GM19240 (cell line): ENCODE results near the gene WNK2.
"Not testable (repeated sequence)": the region's sequence is repeated elsewhere in the genome, so short reads cannot be mapped to it uniquely, and the experiment has no call there.

Experiments used
- DNase-seq: peaks from one replicate; pipeline ENCODE4 v3.0.0; 2011; ENCODE audit warnings: low spot score; ENCODE audit not compliant: insufficient read length

The WNK2 gene

DNA sequence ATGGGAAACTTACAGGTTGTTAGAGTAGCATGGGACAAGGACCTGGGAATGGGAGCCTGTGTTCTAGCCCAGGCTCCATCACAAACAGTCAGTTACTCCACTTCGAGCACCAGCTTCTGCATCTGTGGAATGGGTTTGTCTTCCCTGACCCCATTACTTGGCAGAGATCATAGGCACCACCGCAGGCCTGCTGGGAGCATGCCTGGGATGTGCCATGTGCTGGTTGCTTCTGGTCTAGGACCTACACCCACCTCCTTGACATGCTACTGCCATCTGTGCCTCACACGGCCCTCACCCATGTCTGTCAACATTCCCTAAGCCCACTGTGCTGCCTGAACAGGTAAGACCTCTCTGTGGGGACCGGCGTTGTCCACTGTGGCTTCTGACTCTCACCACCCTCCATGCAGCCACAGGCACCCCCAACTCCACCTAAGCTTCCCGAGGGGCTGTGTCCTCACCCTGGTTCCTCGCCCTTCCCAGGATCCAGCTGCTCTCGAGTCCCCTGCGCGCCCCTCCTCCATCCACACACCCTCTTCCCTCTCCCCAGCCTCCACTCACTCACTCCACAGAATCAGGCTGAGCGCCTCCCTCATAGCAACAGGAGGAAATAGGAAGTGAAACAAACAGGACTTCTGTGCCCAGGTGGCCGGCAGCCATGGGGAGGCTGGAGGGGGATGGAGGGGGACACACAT is 181.6 kb downstream of the WNK2 start:
- no peak for DNase-seq

DNA sequence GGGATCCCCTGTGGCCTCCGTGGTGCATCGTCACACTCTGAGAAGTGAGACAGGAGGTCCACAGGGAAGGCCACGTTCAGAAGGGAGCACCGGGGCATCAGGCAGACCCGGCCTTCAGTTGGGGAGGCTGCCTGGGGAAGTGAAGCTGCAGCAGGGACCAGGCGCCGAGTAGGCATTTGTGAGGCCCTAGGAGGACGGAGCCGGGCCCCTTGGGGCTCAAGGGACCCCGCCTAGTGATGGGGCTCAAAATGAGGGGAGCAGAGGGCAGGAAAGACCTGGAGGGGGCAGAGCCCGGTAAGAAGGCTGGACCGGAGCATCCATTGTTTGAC is 182.1 kb downstream of the WNK2 start:
- DNase-seq, result no peak

DNA sequence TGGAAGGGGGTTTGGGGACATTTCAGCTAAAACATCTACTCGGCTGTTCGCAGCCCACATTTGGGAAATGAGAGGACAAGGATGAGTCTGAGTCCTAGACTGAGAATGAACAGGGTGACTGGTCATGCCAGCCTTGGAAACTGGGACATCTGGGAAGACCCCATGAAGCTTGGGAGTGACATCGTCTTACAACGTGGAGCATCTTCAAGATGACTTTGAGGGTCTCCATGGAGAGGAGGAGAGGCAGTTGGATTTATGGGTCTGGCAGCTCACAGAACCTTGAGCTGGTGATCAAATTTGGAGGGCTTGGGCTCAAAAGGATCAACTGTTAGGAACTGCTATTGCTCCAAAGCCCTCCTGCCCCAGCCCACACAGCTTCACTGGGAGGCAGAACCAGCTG is 182.5 kb downstream of the WNK2 start:
- not testable (repeated sequence) for DNase-seq

DNA sequence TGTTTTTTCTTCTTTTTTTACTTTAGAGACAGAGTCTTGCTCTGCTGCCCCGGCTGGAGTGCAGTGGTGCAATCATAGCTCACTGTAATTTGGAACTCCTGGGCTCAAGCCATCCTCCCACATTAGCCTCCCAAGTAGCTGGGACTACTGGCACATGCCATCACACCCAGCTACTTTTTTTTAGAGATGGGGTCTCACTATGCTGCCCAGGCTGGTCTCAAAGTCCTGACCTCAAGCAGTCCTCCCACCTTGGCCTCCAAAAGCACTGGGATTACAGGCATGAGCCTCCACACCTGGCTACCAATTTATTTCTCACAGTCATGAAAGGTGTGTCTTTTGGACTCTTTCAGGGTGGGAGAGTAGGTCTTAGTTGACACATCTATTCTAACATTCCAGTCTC is 184.5 kb downstream of the WNK2 start:
- no peak for DNase-seq

DNA sequence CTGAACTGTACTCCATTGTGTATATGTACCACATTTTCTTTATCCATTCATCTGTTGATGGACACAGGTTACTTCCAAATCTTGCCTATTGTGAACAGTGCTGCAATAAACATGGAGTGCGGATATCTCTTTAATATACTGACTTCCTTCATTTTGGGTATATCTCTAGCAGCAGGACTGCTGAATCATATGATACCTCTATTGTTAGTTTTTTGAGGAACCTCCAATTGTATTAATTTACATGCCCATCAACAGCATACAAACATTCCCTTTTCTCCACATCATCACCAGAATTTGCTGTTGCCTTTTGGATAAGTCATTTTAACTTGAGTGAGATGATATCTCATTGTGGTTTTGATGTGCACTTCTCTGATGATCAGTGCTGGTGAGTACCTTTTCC is 185.7 kb downstream of the WNK2 start:
- no peak for DNase-seq
